AG04450 (cell line): Measurements from ENCODE around the gene ST3GAL5. TPM values are rescaled to one million over a fixed set of nuclear protein-coding genes. Genes with fewer than 3 reads are reported as not detected.

Experiments used
- CTCF ChIA-PET: fragments of 300-600, 350-600 bp; formaldehyde crosslinking; extraction: SDS; loops from one replicate; lab custom pipeline; 2022; ENCODE audit warnings: antibody characterized with exemption, inconsistent platforms; lab: Charles Lee
- POLR2A ChIA-PET: fragments of 350-600 bp; formaldehyde crosslinking; extraction: SDS; loops from one replicate; lab custom pipeline; 2021; ENCODE audit warnings: antibody characterized with exemption, inconsistent platforms; lab: Yijun Ruan, JAX
- DNase-seq: peaks from one replicate; pipeline ENCODE4 v3.0.0-alpha.2; 2011; ENCODE audit warnings: low read depth, low spot score
- H3K27ac ChIP-seq: one replicate; pipeline ENCODE4 v1.5.1; 2012; ENCODE audit warnings: low read depth, low read length, control low read depth
- H3K27me3 ChIP-seq: one replicate; pipeline ENCODE4 v1.6.0; 2012; ENCODE audit warnings: low read length; ENCODE audit not compliant: control insufficient read depth, insufficient read depth
- H3K4me3 ChIP-seq: 2 replicates; pipeline ENCODE4 v1.5.1; 2011; ENCODE audit warnings: mild to moderate bottlenecking, low read depth, low read length, control low read depth
- H3K9me3 ChIP-seq: 2 replicates; pipeline ENCODE4 v1.5.1; 2012; ENCODE audit warnings: low read length; ENCODE audit not compliant: control insufficient read depth, insufficient read depth
- CTCF ChIP-seq: IDR thresholded peaks from 2 replicates; pipeline ENCODE4 v1.5.1; 2011; ENCODE audit warnings: low read depth, low read length, control low read depth, inconsistent platforms
- polyA plus RNA-seq: library from polyadenylated mRNA; depleted of rRNA; stranded (reverse); fragments of >200 nt; gene quantifications from 2 replicates; pipeline ENCODE4 v1.2.3, GENCODE V29; 2011

The ST3GAL5 gene
- polyA plus RNA-seq, 1 experiment, result 26.8 TPM

DNA sequence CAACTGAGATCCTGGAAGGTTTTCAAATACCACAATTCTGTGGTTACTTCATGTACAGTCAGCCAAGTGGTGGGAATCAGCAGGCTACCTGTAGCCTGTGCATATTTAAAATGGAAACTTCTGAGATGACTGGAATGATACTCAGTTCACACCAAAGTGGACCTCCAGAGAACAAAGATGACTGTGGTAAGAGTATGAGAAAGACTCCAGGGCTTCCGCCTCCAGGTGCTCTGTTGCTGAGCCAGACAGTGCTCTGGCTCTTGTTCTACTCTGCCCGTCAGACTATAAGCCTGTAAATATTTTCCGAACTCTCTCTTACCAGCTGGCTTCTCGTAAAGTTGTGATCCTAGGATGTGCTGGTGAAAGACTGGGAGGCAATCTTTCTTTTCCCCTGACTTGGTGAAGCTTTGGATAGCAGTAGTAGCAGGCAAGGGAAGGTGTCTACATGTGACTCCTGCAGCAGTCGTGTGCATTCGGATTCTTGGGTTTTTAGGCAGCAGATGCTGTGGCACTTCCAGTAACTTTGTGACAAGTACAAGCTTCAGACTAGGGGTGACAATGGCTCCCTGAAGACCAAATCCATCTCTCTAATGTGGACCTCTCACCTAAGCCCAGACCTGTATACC lies 23.1 kb downstream of the ST3GAL5 start:
- TF ChIP-seq CTCF, result no peak
- no peak overlapping the region for H3K27ac ChIP-seq
- H3K27me3 ChIP-seq, result no peaks in the 10 kb centered on the region
- DNase-seq, result no peak
- no peaks in the 10 kb centered on the region for H3K9me3 ChIP-seq
- ChIA-PET POLR2A (interaction anchor here (1.0 kb wide), 1 partner anchor 21 kb away, joined by 3 read pairs; no protein-coding TSS in a partner anchor), CTCF (interaction anchor here (0.9 to 1.4 kb wide), 6 partner anchors 19 to 214 kb away, joined by 3 to 6 read pairs (median 4); partner anchors contain the start of gene ST3GAL5)
- no peak overlapping the region for H3K4me3 ChIP-seq

GRCh38 chr2:85864654-85865053 lies 24.1 kb downstream of the ST3GAL5 start:
- Histone ChIP-seq H3K4me3 (no peak overlapping the region), H3K9me3 (no peaks in the 10 kb centered on the region), H3K27ac (no peak overlapping the region), H3K27me3 (no peaks in the 10 kb centered on the region)
- no peak for DNase-seq
- ChIA-PET POLR2A (interaction anchor here (0.5 kb wide), 1 partner anchor 439 kb away, joined by 4 read pairs; no protein-coding TSS in a partner anchor), CTCF (interaction anchor here (1.0 to 1.1 kb wide), 3 partner anchors 24 to 215 kb away, joined by 3 to 6 read pairs (median 5); partner anchors contain the start of gene ST3GAL5)
- no peak for TF ChIP-seq CTCF

DNA sequence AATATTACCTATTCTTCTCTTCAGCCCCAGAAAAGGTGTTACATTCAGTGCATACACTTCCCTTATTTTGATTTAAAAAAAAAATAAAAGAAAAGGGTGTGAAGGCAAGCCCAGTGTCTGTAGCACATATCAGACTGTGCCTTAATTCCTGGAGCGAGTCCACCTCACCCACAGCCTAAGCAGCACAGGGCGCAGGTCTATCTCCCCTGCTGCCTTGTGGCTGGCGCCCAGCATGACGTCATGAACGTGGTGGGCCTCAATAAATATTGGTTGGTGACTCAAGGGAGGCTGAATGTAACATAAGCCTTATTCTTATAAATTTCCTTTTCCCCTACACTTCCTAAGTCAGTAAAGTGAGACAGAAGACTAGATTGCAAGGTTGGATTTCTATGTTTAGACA lies 26.4 kb downstream of the ST3GAL5 start:
- H3K9me3 ChIP-seq, result no peaks in the 10 kb centered on the region
- CTCF ChIA-PET, result no interaction called here
- no peak for DNase-seq

DNA sequence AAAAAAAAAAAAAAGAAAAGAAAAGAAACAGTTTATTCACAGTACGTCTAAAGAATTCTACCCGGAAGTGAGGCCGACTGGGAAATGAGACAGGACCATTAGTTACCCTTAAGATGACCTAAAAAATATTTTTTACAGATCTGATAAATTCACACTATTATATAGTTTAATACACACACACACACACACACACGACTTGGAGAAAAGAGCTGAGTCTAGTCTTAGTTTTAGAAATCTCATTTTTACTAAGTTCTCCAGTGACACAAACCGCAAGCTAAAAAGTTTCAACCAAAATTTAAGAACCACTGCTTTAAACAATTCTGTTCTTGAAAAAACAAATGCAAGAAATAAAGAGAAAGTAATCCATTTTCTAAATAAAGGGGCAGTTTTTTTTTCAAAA lies 27.1 kb downstream of the ST3GAL5 start:
- TF ChIP-seq CTCF, result no peak
- Histone ChIP-seq H3K27ac (no peak overlapping the region), H3K9me3 (no peaks in the 10 kb centered on the region), H3K27me3 (no peaks in the 10 kb centered on the region), H3K4me3 (no peak overlapping the region)
- CTCF ChIA-PET, result interaction anchor here (0.6 to 3.2 kb wide), 2 partner anchors 34 to 133 kb away, joined by 3 to 11 read pairs; no protein-coding TSS in a partner anchor
- no peak for DNase-seq
- POLR2A ChIA-PET, result interaction anchor here (0.5 kb wide), 1 partner anchor 11 kb away, joined by 7 read pairs; no protein-coding TSS in a partner anchor

More for the DNA sequence above, 26.4 kb downstream of the ST3GAL5 start:
- POLR2A ChIA-PET, result no interaction called here
- no peaks in the 10 kb centered on the region for H3K27me3 ChIP-seq
- TF ChIP-seq CTCF, result no peak
- no peak overlapping the region for H3K27ac ChIP-seq
- H3K4me3 ChIP-seq, result no peak overlapping the region

GRCh38 chr2:85861180-85861579 lies 27.6 kb downstream of the ST3GAL5 start:
- H3K4me3 ChIP-seq, result no peak overlapping the region
- CTCF ChIA-PET, result interaction anchor here (3.2 kb wide), 1 partner anchor 34 kb away, joined by 11 read pairs; no protein-coding TSS in a partner anchor
- POLR2A ChIA-PET, result no interaction called here
- H3K27ac ChIP-seq, result no peak overlapping the region
- no peaks in the 10 kb centered on the region for H3K9me3 ChIP-seq
- no peak for TF ChIP-seq CTCF
- no peaks in the 10 kb centered on the region for H3K27me3 ChIP-seq
- no peak for DNase-seq
